Measurements from ENCODE around the gene LPIN2.

Gene LPIN2

DNA sequence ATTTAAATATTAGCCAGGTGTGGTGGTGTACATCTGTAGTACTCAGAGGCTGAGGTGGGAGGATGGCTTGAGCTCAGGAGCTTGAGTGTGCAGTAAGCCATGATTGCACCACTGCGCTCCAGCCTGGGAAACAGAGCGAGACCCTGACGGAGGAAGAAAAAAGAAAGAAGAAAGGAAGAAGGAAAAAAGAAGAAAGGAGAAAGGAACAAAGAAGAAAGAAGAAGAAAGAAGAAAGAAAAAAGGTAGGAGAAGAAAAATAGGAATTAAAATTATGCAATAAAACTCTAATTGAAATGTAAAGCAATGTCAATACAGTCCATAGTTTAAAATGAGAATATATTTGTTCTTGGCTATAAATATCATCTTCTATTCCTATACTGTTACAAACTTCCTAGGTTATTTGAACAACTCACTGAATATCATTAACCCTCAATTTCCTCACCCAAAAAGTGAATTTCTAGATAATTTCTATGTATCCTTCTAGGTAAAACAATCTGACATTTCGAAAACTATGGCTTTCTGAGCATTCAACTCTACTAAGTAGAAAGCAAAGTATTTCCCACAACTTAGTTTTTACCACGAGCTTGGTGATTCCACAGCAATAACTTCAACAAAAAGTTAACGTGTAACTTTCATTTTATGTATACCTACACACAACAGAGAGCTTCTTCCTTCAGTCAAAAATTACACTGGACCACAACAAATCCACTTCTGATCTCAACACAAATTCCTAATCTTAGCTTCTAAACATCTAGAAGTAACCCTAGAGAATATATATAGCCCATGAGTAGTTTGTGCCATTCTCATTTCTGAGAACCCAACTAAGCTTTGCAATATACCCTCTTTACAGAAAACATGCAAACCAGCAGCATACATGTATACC is 19.7 kb downstream of the LPIN2 start:
- H3K9ac ChIP-seq (ENCODE audit: low read length): no peak overlapping the region
- no peak overlapping the region for H3K27ac ChIP-seq (ENCODE audit: low read depth, low read length)
- peaks cover 35% of the 10 kb centered on the region for H3K79me2 ChIP-seq (ENCODE audit: insufficient read depth, low read length)
- no peaks in the 10 kb centered on the region for H3K27me3 ChIP-seq (ENCODE audit: low read length)
- no peaks in the 10 kb centered on the region for H3F3A ChIP-seq (ENCODE audit: insufficient read depth)
- no peak overlapping the region for H3K4me2 ChIP-seq (ENCODE audit: low read depth, low read length, poor library complexity, severe bottlenecking)
- no peak overlapping the region for H3K4me3 ChIP-seq (ENCODE audit: insufficient read depth, low read length, poor library complexity, severe bottlenecking)
- H4K20me1 ChIP-seq (ENCODE audit: low read depth, low read length): no peaks in the 10 kb centered on the region
- H3K36me3 ChIP-seq (ENCODE audit: low read length): no peaks in the 10 kb centered on the region
- H3K9me2 ChIP-seq (replicated peaks; ENCODE audit: insufficient read depth, low read length): no peaks in the 10 kb centered on the region
- no peak overlapping the region for H2AFZ ChIP-seq (ENCODE audit: low read depth, low read length, severe bottlenecking)
- TF ChIP-seq EZH2phosphoT487 (conservative IDR thresholded peaks at IDR 0.05; ENCODE audit: low read length): no peak
- TF ChIP-seq, protein P1, sequence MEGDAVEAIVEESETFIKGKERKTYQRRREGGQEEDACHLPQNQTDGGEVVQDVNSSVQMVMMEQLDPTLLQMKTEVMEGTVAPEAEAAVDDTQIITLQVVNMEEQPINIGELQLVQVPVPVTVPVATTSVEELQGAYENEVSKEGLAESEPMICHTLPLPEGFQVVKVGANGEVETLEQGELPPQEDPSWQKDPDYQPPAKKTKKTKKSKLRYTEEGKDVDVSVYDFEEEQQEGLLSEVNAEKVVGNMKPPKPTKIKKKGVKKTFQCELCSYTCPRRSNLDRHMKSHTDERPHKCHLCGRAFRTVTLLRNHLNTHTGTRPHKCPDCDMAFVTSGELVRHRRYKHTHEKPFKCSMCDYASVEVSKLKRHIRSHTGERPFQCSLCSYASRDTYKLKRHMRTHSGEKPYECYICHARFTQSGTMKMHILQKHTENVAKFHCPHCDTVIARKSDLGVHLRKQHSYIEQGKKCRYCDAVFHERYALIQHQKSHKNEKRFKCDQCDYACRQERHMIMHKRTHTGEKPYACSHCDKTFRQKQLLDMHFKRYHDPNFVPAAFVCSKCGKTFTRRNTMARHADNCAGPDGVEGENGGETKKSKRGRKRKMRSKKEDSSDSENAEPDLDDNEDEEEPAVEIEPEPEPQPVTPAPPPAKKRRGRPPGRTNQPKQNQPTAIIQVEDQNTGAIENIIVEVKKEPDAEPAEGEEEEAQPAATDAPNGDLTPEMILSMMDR (IDR thresholded peaks at IDR 0.05; ENCODE audit: insufficient read depth, low read length, poor library complexity, severe bottlenecking): no peak
- H3K9me3 ChIP-seq (ENCODE audit: insufficient read depth, low read length): no peaks in the 10 kb centered on the region

DNA sequence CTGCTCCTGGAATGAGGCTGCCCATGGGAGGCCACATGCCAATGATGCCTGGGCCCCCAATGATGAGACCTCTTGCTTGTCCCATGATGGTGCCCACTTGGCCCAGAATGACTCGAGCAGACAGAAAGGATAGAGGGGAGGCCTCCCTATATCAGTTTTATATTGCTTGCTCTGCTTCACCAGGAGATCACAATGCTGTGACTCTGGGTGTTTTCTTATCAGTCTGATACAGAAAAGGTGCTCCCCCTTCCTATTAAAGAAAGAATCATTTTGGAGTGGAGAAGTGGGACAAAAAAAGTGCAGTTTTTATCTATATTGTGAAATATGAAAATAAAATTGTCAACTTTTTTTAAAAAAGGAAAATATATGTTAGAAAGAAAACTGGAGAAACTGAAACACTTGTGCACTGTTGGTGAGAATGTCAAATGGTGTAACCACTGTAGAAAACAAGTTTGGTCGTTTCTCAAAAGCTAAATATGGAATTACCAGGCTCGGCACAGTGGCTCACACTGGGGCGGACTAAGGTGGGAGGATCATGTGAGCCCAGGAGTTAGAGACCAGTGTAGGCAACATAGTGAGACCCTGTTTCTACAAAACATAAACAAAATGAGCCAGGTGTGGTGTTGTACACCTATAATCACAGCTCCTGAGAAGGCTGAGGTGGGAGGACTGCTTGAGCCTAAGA is 21.8 kb downstream of the LPIN2 start:
- Histone ChIP-seq H3K27ac (ENCODE audit: low read depth, low read length) (no peak overlapping the region), H3K9me2 (replicated peaks; ENCODE audit: insufficient read depth, low read length) (no peaks in the 10 kb centered on the region), H3K79me2 (ENCODE audit: insufficient read depth, low read length) (peaks cover 29% of the 10 kb centered on the region), H3K9me3 (ENCODE audit: insufficient read depth, low read length) (no peaks in the 10 kb centered on the region), H3F3A (ENCODE audit: insufficient read depth) (no peaks in the 10 kb centered on the region), H3K27me3 (ENCODE audit: low read length) (no peaks in the 10 kb centered on the region), H3K36me3 (ENCODE audit: low read length) (no peaks in the 10 kb centered on the region), H3K4me2 (ENCODE audit: low read depth, low read length, poor library complexity, severe bottlenecking) (no peak overlapping the region), H4K20me1 (ENCODE audit: low read depth, low read length) (no peaks in the 10 kb centered on the region), H3K4me3 (ENCODE audit: insufficient read depth, low read length, poor library complexity, severe bottlenecking) (no peak overlapping the region), H3K9ac (ENCODE audit: low read length) (no peak overlapping the region), H2AFZ (ENCODE audit: low read depth, low read length, severe bottlenecking) (no peak overlapping the region)
- TF ChIP-seq EZH2phosphoT487 (conservative IDR thresholded peaks at IDR 0.05; ENCODE audit: low read length): no peak
- TF ChIP-seq, protein P1 (IDR thresholded peaks at IDR 0.05; ENCODE audit: insufficient read depth, low read length, poor library complexity, severe bottlenecking): no peak

DNA sequence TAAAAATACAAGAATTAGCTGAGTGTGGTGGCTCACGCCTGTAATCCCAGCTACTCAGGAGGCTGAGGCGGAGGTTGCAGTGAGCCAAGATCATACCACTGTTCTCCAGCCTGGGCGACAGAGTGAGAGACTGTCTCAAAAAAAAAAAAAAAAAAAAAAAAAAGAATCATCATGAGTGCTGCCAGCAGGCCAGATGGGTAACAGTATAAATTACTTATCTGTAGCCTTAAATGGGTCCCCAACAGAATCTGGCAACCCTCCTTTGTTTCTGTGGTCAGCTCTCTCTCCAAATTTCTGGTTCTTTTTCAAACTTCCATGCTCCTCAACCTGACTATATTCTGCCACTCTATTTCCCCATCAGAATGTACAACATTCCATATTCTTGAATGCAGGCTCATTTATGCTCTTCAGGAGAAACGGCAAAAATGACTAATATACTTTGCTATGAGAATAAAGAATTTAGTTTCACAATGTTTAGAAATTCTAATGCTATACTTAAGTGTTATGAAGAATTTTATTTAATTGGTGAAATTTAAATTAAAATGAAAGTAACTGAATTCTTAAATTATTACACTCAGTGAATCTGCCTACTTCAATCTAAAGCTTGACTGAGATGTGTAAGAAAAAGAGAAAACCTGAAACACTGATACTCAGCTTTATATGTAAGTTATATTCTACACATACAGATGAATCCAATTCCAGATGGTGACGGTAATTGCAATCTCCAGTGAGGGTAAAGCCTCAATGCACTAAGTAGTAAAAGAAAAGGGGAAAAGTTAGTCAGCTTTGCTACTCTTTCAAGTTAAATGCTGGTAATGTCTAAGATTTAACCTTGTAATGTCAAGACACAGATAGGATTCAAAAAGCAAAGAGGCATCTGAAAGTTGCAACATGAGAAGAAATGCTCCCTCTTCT is 24.8 kb downstream of the LPIN2 start:
- Histone ChIP-seq H3K4me2 (ENCODE audit: low read depth, low read length, poor library complexity, severe bottlenecking) (no peak overlapping the region), H3F3A (ENCODE audit: insufficient read depth) (no peaks in the 10 kb centered on the region), H4K20me1 (ENCODE audit: low read depth, low read length) (peaks cover 4% of the 10 kb centered on the region; the same call in 1 of the 2 replicates), H3K9me3 (ENCODE audit: insufficient read depth, low read length) (no peaks in the 10 kb centered on the region), H3K36me3 (ENCODE audit: low read length) (no peaks in the 10 kb centered on the region), H3K27ac (ENCODE audit: low read depth, low read length) (no peak overlapping the region), H2AFZ (ENCODE audit: low read depth, low read length, severe bottlenecking) (no peak overlapping the region), H3K9me2 (replicated peaks; ENCODE audit: insufficient read depth, low read length) (no peaks in the 10 kb centered on the region), H3K9ac (ENCODE audit: low read length) (no peak overlapping the region), H3K4me3 (ENCODE audit: insufficient read depth, low read length, poor library complexity, severe bottlenecking) (no peak overlapping the region), H3K27me3 (ENCODE audit: low read length) (no peaks in the 10 kb centered on the region), H3K79me2 (ENCODE audit: insufficient read depth, low read length) (peaks cover 20% of the 10 kb centered on the region; the same call in 1 of the 2 replicates)
- no peak for TF ChIP-seq EZH2phosphoT487 (conservative IDR thresholded peaks at IDR 0.05; ENCODE audit: low read length)
- TF ChIP-seq, protein P1 (IDR thresholded peaks at IDR 0.05; ENCODE audit: insufficient read depth, low read length, poor library complexity, severe bottlenecking): no peak

Data from SU-DHL-6 (cell line).